Measurements from ENCODE around the gene NPR2.

DNA sequence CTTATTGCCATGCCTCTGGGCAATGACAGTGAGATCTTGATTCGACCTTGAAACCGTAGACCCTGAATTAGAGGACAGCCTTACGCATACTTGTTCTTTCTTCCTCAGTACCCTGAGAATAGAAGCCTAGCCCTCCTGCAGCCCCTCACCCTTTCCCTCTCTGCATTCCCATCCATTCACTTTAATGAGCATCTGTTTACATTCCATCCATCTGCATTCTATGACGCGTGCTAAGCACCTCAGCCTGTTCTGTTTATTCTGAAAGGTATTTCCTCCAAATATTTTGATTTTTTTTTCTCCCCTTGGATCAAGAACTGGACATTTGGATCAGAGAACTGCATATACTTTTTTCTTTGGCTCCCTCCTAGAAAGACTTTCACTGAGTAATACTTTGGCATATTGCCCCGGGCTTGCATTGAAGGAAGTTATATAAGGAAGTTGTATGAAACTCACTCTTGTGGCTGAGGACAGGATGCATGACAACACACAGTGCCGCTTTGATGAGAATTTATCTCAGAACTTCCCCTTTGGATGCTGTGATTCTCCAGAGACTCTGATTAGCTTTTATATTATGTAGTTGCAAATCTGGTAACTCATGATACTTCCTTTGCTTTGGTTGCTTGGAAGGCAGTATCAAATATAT, 53.4 kb downstream of the NPR2 start:
- TF ChIP-seq EZH2 (IDR thresholded peaks at IDR 0.05; ENCODE audit: borderline replicate concordance, low read length), result no peak
- TF ChIP-seq CTCF (conservative IDR thresholded peaks at IDR 0.05 in 1 of 2, IDR thresholded peaks at IDR 0.05 in 1 of 2; ENCODE audit: extremely low read depth in 1 of 2, insufficient read depth in 1 of 2, low read depth in 1 of 2, low read length in 2 of 2), result no peak
